AG04450 (cell line): ENCODE measurements around the gene TTC3. TPM values are rescaled to one million over a fixed set of nuclear protein-coding genes. Genes with fewer than 3 reads are reported as not detected.
"Not testable (repeated sequence)": the region's sequence is repeated elsewhere in the genome, so short reads cannot be mapped to it uniquely, and the experiment has no call there.

Experiments
- CTCF ChIA-PET: fragments of 300-600, 350-600 bp; formaldehyde crosslinking; extraction: SDS; loops from one replicate; lab custom pipeline; 2022; ENCODE audit warnings: antibody characterized with exemption, inconsistent platforms; lab: Charles Lee
- POLR2A ChIA-PET: fragments of 350-600 bp; formaldehyde crosslinking; extraction: SDS; loops from one replicate; lab custom pipeline; 2021; ENCODE audit warnings: antibody characterized with exemption, inconsistent platforms; lab: Yijun Ruan, JAX
- DNase-seq: peaks from one replicate; pipeline ENCODE4 v3.0.0-alpha.2; 2011; ENCODE audit warnings: low read depth, low spot score
- H3K27ac ChIP-seq: one replicate; pipeline ENCODE4 v1.5.1; 2012; ENCODE audit warnings: low read depth, low read length, control low read depth
- H3K27me3 ChIP-seq: one replicate; pipeline ENCODE4 v1.6.0; 2012; ENCODE audit warnings: low read length; ENCODE audit not compliant: control insufficient read depth, insufficient read depth
- H3K4me3 ChIP-seq: 2 replicates; pipeline ENCODE4 v1.5.1; 2011; ENCODE audit warnings: mild to moderate bottlenecking, low read depth, low read length, control low read depth
- H3K9me3 ChIP-seq: 2 replicates; pipeline ENCODE4 v1.5.1; 2012; ENCODE audit warnings: low read length; ENCODE audit not compliant: control insufficient read depth, insufficient read depth
- CTCF ChIP-seq: IDR thresholded peaks from 2 replicates; pipeline ENCODE4 v1.5.1; 2011; ENCODE audit warnings: low read depth, low read length, control low read depth, inconsistent platforms
- polyA plus RNA-seq: library from polyadenylated mRNA; depleted of rRNA; stranded (reverse); fragments of >200 nt; gene quantifications from 2 replicates; pipeline ENCODE4 v1.2.3, GENCODE V29; 2011

TTC3 gene
- polyA plus RNA-seq, 1 experiment = 224 TPM

- no peaks in the 10 kb centered on the region for H3K9me3 ChIP-seq
- ChIA-PET CTCF (no interaction called here), POLR2A (no interaction called here)
- no peak overlapping the region for H3K27ac ChIP-seq
- TF ChIP-seq CTCF = no peak
- no peaks in the 10 kb centered on the region for H3K27me3 ChIP-seq
- no peak for DNase-seq
- H3K4me3 ChIP-seq = no peak overlapping the region
Measured at GRCh38 chr21:37214952-37215351, 141.9 kb downstream of the TTC3 start.

- Histone ChIP-seq H3K9me3 (peaks cover 2% of the 10 kb centered on the region; the same call in 1 of the 2 replicates), H3K27me3 (no peaks in the 10 kb centered on the region), H3K27ac (no peak overlapping the region), H3K4me3 (peak overlapping the region; percentile 73)
- no peak for TF ChIP-seq CTCF
- CTCF ChIA-PET = no interaction called here
- no peak for DNase-seq
- POLR2A ChIA-PET = interaction anchor here (1.1 kb wide), 1 partner anchor 345 kb away, joined by 3 read pairs; no protein-coding TSS in a partner anchor
Measured at GRCh38 chr21:37219761-37220432, 146.8 kb downstream of the TTC3 start.

GRCh38 chr21:37220433-37220980 lies 147.5 kb downstream of the TTC3 start:
- no peak for DNase-seq
- no peaks in the 10 kb centered on the region for H3K27me3 ChIP-seq
- H3K9me3 ChIP-seq = peaks cover 2% of the 10 kb centered on the region; the same call in 1 of the 2 replicates
- CTCF ChIA-PET = no interaction called here
- peak overlapping the region; percentile 68 for H3K27ac ChIP-seq
- TF ChIP-seq CTCF = peak; percentile 31
- POLR2A ChIA-PET = interaction anchor here (1.1 kb wide), 1 partner anchor 344 kb away, joined by 3 read pairs; no protein-coding TSS in a partner anchor
- peak overlapping the region; percentile 73 for H3K4me3 ChIP-seq

DNA sequence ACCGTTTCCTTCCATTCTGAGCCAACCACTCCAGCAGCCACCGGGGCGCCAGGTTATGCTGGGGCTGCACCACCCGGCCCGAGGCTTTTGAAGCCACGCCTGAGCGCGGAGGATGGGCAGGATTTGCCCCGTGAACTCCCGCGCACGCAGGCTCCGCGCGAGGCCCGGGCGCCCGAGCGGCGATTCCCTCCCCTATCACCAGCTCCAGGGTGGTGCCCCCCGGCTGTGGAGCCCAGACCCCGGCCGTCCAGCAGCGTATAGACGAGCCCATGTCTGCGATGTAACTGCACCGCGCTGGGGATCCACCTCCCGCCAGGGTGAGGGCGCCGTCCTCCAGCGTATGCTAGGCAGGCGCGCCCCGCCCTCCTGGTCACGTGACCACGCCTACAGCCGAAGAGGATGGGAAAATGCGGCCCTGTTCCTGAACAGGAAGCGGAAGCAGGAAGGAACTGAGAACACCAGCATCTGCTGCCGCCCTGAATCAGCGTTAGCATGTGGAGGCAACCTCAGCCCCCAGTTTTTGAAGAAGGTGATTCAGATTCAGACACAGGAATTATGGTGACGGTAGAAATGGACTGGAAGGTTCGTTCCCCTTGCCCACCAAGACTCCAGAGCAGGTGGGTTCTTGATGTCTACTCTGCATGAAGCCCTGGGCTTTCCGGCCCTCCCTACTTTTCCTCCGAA lies 148.1 kb downstream of the TTC3 start:
- POLR2A ChIA-PET = interaction anchor here (1.1 kb wide), 1 partner anchor 344 kb away, joined by 3 read pairs; no protein-coding TSS in a partner anchor
- TF ChIP-seq CTCF = peak; percentile 29
- peak overlapping the region; percentile 68 for H3K27ac ChIP-seq

DNA sequence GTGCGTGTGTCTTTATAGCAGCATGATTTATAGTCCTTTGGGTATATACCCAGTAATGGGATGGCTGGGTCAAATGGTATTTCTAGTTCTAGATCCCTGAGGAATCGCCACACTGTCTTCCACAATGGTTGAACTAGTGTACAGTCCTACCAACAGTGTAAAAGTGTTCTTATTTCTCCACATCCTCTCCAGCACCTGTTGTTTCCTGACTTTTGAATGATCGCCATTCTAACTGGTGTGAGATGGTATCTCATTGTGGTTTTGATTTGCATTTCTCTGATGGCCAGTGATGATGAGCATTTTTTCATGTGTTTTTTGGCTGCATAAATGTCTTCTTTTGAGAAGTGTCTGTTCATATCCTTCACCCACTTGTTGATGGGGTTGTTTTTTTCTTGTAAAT lies 149.2 kb downstream of the TTC3 start:
- CTCF ChIA-PET, POLR2A ChIA-PET: not testable (repeated sequence)

More for the DNA sequence above, 148.1 kb downstream of the TTC3 start:
- H3K27me3 ChIP-seq = no peaks in the 10 kb centered on the region
- CTCF ChIA-PET = no interaction called here
- H3K4me3 ChIP-seq = peak overlapping the region; percentile 73
- H3K9me3 ChIP-seq = peaks cover 2% of the 10 kb centered on the region; the same call in 1 of the 2 replicates
- peak; percentile 71 for DNase-seq

More for the DNA sequence above, 149.2 kb downstream of the TTC3 start:
- not testable (repeated sequence) for H3K27ac ChIP-seq, H3K27me3 ChIP-seq, DNase-seq, H3K9me3 ChIP-seq, H3K4me3 ChIP-seq
